HUES48 (cell line): ENCODE results near the gene GNG3.
"Not testable (repeated sequence)": the region's sequence is repeated elsewhere in the genome, so short reads cannot be mapped to it uniquely, and the experiment has no call there.

Source experiments
- H3K27ac ChIP-seq: one replicate; pipeline ENCODE4 v1.7.0; 2013; ENCODE audit warnings: low read depth, low read length, inconsistent platforms
- H3K27me3 ChIP-seq: 2 replicates; pipeline ENCODE4 v1.6.1; 2013; ENCODE audit warnings: mild to moderate bottlenecking, low read length; ENCODE audit not compliant: control insufficient read depth, insufficient read depth
- H3K36me3 ChIP-seq: 2 replicates; pipeline ENCODE4 v1.6.1; 2013; ENCODE audit warnings: low read length; ENCODE audit not compliant: control insufficient read depth, insufficient read depth
- H3K4me1 ChIP-seq: 2 replicates; pipeline ENCODE4 v1.6.1; 2013; ENCODE audit warnings: mild to moderate bottlenecking, low read length; ENCODE audit not compliant: control insufficient read depth, insufficient read depth
- H3K4me3 ChIP-seq: 2 replicates; pipeline ENCODE4 v1.5.1; 2013; ENCODE audit warnings: mild to moderate bottlenecking, low read depth, low read length
- H3K9ac ChIP-seq: 2 replicates; pipeline ENCODE4 v1.6.1; 2013; ENCODE audit warnings: mild to moderate bottlenecking, low read depth, low read length, moderate library complexity
- H3K9me3 ChIP-seq: 2 replicates; pipeline ENCODE4 v1.6.1; 2013; ENCODE audit warnings: low read length; ENCODE audit not compliant: control insufficient read depth, insufficient read depth

GNG3 gene

DNA sequence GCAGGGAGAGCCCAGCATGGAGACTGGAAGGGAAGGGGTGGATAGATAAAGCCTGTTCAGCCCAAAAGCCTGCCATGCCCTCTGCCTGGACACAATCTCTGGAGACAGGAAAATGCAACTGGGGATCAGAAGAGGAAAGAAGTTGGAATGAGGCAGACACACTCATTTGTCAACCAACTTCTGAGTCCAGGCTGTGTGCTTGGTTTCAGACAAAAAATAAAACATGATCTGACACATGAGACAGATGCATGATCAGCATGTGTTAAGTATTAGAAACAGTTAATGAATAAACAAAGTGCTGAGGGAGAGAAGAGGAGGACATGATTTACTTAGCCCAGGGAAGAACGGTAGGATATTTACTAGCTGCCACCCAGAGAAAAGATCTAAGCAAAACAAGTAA is 19.0 kb upstream of the GNG3 start:
- no peaks in the 10 kb centered on the region for H3K9me3 ChIP-seq
- H3K4me3 ChIP-seq, result no peak overlapping the region
- peaks cover 36% of the 10 kb centered on the region for H3K36me3 ChIP-seq
- H3K4me1 ChIP-seq, result no peaks in the 10 kb centered on the region
- no peak overlapping the region for H3K27ac ChIP-seq
- no peaks in the 10 kb centered on the region for H3K27me3 ChIP-seq
- H3K9ac ChIP-seq, result no peak overlapping the region

DNA sequence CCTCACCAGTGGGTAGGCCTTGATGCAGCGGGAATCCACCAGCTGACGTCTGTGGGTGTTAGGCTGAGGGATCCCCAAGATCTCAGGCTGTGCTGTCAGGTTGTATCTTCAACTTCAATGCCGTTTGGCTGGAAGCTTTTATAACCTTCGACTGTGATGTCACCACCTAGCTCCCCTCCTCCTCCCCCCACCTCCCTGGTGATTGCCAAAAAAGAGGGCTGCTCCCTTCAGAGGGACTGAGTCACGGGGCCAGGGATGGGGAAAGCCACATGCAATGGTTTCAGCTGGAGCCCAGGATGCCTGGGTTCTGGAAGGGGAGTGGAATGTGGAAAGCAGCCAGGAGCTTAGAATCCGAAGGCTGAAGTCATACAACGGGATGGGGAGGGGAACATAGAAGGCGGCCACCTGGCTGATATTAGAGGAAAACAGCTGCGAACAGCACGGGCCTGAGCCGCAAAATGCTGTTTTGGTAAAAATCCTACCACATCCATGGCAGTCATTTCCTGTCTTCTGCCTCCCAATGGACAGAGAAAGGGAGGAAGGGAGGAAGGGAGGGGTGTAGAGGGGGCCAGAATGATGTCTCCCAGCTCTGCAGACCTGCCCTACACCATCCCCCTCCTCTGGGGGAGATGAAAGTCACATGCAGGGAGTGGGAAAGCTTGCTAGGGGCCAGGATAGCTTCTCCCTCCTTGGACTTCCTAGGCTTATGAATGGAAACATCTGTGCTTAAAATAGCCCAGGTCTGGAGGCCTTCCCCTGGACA is 17.9 kb upstream of the GNG3 start, which contains the start of gene LRRN4CL:
Gene LRRN4CL (minus strand): TSS at position 110 of the 763 bp plus-strand sequence. CDS start 1,022 bp downstream, outside the sequence.
- H3K4me3 ChIP-seq, result no peak within 1 kb of the TSS
- no peaks in the 10 kb centered on the region for H3K27me3 ChIP-seq
- H3K9me3 ChIP-seq, result no peaks in the 10 kb centered on the region
- peaks cover 44% of the 10 kb centered on the region for H3K36me3 ChIP-seq
- H3K4me1 ChIP-seq, result no peaks in the 10 kb centered on the region
- no peak within 1 kb of the TSS for H3K9ac ChIP-seq
- no peak within 1 kb of the TSS for H3K27ac ChIP-seq

DNA sequence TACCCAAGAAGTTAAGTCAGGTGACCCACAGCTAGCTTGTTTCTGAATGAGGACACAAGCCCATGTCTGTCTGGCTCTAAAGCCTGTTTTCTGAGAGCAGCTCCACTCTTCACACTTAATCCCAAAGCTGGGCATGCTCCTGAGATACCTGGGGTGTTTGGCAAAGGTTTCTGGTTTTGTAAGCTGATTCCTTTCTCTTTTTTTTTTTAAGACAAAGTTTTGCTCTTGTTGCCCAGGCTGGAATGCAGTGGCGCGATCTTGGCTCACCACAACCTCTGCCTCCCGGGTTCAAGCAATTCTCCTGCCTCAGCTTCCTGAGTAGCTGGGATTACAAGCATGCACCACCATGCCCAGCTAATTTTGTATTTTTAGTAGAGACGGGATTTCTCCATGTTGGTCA is 13.9 kb upstream of the GNG3 start:
- H3K27me3 ChIP-seq, H3K9ac ChIP-seq, H3K9me3 ChIP-seq, H3K4me3 ChIP-seq, H3K4me1 ChIP-seq, H3K27ac ChIP-seq: not testable (repeated sequence)
- peaks cover 44% of the 10 kb centered on the region for H3K36me3 ChIP-seq

DNA sequence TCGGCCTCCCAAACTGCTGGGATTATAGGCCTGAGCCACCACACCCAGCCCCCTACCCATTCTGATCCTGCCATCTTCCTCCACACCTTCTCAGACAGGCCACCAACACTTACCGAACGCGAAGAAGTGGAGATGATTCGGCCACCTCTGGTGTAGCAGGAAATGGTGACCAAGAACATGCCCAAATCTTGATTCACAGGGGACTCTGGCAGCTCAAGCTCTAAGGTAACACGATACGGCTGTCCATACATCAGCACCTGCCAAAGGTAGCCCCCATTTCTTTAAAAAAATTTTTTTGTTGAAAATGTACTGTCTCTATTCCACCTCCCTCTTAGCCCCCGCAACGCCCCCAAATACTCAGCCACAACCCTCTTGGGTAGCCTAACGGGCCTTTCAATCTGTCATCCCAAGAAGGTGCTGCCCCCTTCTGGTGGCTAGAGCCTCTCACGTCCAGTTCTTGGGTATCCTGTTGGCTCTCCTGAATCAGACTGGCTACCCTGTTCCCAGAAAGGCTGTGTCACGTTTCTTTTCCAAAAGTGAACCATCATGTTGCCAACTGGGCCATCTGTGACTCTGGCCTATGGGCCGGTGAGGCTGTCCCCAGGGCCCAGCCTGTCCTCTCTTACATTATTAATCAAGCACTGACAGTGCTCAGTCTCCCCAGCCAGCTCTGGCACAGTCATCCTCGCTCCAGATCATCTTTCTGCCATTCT is 12.9 kb upstream of the GNG3 start:
- peaks cover 45% of the 10 kb centered on the region for H3K36me3 ChIP-seq
- H3K9me3 ChIP-seq, result no peaks in the 10 kb centered on the region
- H3K27ac ChIP-seq, result peak overlapping the region; percentile 60
- H3K9ac ChIP-seq, result no peak overlapping the region
- no peak overlapping the region for H3K4me3 ChIP-seq
- no peaks in the 10 kb centered on the region for H3K27me3 ChIP-seq
- no peaks in the 10 kb centered on the region for H3K4me1 ChIP-seq

DNA sequence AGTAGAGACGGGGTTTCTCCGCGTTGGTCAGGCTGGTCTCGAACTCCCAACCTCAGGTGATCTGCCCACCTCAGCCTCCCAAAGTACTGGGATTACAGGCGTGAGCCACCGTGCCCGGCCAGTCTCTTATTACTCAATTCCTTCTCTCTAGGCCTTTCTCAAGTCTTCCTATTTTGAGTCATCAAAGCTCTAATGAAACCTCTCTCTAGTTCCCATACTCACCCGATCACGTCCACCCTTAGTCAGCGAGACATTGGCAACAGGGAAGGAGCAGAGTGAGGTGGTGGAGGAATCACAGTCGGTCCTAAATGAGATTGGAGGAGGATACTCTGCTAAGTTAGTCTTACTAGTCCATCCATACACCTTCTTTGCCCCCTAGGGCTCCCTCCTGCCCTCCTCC is 5.2 kb upstream of the GNG3 start:
- Histone ChIP-seq H3K9me3 (no peaks in the 10 kb centered on the region), H3K36me3 (peaks cover 34% of the 10 kb centered on the region), H3K27me3 (no peaks in the 10 kb centered on the region), H3K4me1 (no peaks in the 10 kb centered on the region), H3K4me3 (no peak overlapping the region), H3K27ac (no peak overlapping the region), H3K9ac (no peak overlapping the region)

DNA sequence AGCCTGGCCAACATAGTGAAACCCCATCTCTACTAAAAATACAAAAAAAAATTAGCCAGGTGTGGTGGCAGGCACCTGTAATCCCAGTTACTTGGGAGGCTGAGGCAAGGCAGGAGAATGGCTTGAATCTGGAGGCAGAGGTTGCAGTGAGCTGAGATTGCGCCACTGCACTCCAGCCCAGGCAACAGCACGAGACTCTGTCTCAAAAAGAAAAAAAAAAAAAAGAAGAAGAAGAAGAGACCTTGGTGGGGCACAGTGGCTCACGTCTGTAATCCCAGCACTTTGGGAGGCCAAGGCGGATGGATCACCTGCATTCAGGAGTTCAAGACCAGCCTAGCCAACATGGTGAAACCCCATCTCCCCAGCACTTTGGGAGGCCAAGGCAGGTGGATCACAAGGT is 3.6 kb upstream of the GNG3 start:
- not testable (repeated sequence) for H3K4me3 ChIP-seq, H3K9ac ChIP-seq, H3K9me3 ChIP-seq, H3K27ac ChIP-seq, H3K27me3 ChIP-seq
- Histone ChIP-seq H3K4me1 (peaks cover 14% of the 10 kb centered on the region), H3K36me3 (peaks cover 34% of the 10 kb centered on the region)

DNA sequence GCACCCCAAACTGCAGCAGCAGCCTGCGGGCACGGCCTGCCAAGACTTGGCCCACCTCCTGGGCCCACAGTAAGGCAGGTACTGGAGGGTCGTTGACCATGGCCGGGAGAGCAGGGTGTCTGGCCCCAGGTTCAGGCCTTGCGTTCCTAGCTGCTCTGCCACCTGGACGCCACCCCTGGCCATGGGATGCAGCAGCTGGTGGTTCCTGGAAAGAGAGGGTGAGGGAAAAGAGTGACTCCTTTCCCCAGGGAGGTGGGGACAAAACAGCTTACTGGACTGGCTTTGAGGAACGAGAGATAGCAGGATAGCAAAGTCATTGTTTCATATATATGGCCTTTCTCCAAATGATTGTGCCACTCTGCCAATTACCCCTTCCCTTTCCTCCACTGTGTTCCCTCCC is 2.1 kb upstream of the GNG3 start:
- H3K9me3 ChIP-seq, result no peaks in the 10 kb centered on the region
- H3K4me3 ChIP-seq, result peak overlapping the region; percentile 97
- peaks cover 30% of the 10 kb centered on the region for H3K36me3 ChIP-seq
- H3K27me3 ChIP-seq, result no peaks in the 10 kb centered on the region
- peaks cover 19% of the 10 kb centered on the region for H3K4me1 ChIP-seq
- peak overlapping the region; percentile 86 for H3K27ac ChIP-seq
- H3K9ac ChIP-seq, result peak overlapping the region; percentile 74

DNA sequence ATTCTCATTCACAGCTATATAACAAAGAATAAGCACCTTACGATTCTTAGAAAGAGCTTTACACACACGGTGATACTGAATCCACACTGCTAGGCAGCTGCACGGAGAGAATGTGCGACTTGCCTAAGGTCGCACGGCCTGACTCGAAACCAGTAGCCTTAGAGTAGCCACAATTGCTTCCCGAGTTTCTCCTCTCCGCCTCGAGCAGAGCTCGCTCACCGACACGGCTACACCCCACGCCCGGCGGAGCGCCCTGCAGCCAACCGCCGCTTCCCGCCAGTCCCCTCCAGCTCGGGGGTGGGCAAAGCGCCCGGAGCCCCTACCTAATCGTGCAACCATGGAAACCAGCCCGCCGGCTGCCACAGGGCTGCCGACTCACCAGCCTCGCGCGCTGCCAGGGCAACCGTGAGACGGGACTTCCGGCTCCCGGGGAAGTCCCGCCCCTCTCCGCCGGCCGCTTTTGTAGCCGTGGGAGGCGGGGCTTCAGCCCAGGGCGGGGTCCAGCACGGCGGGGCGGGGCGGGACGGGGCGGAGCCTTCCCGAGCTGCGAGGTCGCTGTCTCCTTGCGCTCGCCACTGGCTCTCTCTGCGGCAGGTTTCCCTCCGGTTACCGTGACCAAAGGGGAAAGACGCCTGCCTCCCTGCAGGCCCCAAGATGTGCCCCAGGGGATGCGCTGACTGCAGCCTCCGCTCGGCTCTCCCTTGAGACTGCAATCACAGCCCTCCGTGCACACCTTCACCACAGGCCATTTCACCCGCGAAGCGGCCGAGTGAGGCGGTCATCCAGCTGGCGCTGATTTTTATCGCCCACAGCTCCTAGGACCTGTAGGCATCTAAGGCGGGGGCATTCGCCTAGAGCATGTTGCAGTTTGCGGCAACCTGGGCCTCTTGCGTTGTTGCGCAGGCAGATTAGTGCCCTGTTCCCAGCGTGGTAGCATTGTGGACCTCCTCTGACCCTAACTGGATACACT is 1.3 kb upstream of the GNG3 start:
- H3K36me3 ChIP-seq, result peaks cover 29% of the 10 kb centered on the region
- peak overlapping the region; percentile 94 for H3K27ac ChIP-seq
- H3K9me3 ChIP-seq, result no peaks in the 10 kb centered on the region
- H3K9ac ChIP-seq, result peak overlapping the region; percentile 82
- H3K27me3 ChIP-seq, result no peaks in the 10 kb centered on the region
- peak overlapping the region; percentile 97 for H3K4me3 ChIP-seq
- H3K4me1 ChIP-seq, result peaks cover 19% of the 10 kb centered on the region

DNA sequence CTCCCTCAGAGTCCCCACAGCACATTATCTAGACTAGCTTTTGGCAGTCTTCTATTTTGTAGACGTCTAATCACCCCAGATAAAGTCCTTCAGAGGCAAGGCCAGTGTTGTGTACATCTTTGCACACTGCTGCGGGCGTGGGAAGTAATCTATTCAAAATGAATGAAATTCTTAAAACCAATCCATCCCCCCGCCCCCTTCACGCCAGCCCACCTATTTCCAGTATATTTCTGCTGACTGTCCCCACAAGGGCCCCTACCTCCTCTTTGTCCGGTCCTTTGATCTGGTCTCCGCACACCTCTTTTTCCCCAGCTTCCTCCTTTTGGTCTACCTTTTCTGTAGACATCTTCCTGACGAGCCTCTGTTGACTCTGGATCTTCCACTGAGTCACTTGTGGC is 627 bp upstream of the GNG3 start:
- Histone ChIP-seq H3K9me3 (no peaks in the 10 kb centered on the region), H3K36me3 (peaks cover 29% of the 10 kb centered on the region), H3K27ac (peak overlapping the region; percentile 94), H3K9ac (peak overlapping the region; percentile 82), H3K4me3 (peak overlapping the region; percentile 97), H3K27me3 (no peaks in the 10 kb centered on the region), H3K4me1 (peaks cover 19% of the 10 kb centered on the region)

DNA sequence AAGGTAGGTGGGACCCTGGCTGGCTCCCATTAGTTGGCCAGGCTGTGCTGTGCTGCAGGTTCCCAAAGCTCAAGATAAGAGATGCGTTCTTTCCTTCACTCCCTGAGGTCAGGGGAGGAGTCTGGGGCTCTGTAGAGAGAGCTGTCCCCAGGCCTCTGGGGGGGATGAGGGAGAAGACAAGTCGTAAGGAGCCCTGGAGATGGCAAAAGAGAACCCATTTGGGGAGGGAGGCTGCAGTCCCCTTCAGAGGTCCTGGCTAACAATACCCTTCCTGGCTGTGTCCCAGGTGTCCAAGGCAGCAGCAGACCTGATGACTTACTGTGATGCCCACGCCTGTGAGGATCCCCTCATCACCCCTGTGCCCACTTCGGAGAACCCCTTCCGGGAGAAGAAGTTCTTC is 916 bp downstream of the GNG3 start:
- no peaks in the 10 kb centered on the region for H3K9me3 ChIP-seq
- peak overlapping the region; percentile 98 for H3K27ac ChIP-seq
- H3K4me3 ChIP-seq, result peak overlapping the region; percentile 79
- peaks cover 37% of the 10 kb centered on the region for H3K36me3 ChIP-seq
- peaks cover 19% of the 10 kb centered on the region for H3K4me1 ChIP-seq
- no peak overlapping the region for H3K9ac ChIP-seq
- no peaks in the 10 kb centered on the region for H3K27me3 ChIP-seq
